GM10266 (cell line): ENCODE data around the gene MAP3K21.

Source experiments
- DNase-seq: peaks from one replicate; pipeline ENCODE4 v3.0.0; 2012; ENCODE audit errors: extremely low spot score
- CTCF ChIP-seq: IDR thresholded peaks from 2 replicates; pipeline ENCODE4 v1.5.1; 2012; ENCODE audit warnings: mild to moderate bottlenecking, low read depth; ENCODE audit not compliant: control insufficient read depth, insufficient read depth; ENCODE audit errors: missing control alignments

MAP3K21 gene

DNA sequence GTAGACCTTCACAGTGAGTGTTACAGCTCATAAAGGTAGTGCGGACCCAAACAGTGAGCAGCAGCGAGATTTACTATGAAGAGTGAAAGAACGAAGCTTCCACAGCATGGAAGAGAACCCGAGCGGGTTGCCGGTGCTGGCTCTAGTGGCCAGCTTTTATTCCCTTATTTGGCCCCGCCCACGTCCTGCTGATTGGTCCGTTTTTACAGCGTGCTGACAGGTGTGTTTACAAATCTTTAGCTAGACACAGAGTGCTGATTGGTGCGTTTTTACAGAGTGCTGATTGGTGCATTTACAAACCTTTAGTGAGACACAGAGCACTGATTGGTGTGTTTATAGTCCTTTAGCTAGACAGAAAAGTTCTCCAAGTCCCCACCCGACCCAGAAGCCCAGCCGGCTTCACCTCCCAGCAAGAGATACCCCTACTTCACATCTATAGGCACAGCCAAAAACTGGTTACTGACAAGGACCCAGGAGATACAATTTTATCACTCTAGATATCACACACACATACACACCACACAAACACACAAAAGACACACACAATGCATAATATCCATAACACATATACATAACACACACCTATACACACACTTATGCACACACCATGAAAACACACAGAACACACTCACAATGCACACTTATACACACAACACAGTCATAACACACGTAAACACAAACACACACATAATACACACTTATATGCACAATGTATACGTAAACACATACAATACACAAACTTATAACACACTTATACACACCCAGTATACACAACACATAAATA, 68.5 kb downstream of the MAP3K21 start:
- no peak for TF ChIP-seq CTCF
- no peak for DNase-seq

DNA sequence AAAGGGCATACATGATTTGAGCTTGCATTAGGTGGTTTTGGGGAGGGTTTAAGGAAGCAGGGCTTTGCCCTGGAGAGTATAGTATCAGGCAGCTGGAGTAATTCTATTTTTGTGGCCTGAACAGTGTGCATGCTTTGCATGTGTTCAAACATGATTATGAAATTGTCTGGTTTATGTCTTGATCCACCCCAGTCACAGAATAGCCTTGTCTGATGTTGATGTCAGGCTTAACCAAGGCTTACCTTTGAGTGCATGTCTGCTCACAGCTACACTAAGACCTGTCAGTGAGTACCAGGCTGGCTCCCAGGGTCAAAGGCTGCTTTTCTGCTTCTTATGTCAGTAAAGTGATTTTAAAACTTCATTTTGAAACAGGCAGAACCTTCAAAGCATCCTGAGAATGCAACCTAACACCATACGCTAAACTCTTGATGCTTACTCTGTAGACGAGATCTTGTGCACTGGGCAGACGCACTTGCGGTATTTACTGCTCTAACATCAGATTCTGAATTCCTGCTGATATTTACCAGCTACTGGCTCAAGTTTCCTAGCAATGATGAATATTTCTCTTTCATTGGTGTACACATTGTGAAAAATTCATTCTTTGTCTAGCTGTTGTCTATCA, 78.9 kb downstream of the MAP3K21 start:
- no peak for DNase-seq
- no peak for TF ChIP-seq CTCF

- no peak for TF ChIP-seq CTCF
- DNase-seq: peak; percentile 6
These were observed 79.6 kb downstream of the MAP3K21 start for GRCh38 chr1:233406994-233407631.

DNA sequence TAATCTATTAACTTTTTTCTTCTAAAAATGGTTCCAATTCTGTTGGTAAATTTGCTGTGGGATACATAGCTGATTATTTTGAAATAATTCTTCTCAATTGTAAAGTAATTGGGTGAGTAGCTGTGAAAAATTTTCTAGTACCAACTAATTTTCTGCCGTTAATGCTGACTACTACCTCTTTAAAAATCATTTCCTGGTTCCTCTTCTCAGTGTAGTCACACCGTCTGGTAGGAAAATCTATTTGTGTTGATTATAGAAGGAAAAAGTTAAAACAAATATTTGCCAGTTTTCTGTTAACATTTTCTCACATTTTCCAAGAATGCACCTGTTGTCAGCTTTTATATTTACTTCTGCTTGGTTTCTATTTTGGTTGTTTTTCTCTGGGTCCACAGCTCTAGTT, 82.0 kb downstream of the MAP3K21 start:
- no peak for TF ChIP-seq CTCF
- DNase-seq: no peak

DNA sequence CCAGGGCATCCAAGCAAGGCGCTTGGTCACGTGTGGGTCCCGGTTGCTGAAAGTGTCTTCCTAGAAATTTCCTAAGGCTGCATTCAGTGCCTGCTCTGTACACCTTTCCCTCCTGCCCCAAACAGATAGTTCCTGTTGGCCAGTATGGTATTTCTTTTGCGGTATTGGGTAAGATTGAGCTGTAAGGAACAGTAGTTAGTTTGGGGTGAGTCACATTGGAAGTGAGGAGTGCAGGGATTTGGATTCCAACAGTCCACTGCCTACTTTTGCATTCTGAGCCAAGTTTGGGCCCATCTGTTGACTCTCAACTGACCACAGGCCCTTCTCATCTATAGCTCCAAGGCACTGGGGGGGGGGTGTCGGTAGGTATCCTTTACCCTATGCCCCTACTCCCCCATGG, 83.4 kb downstream of the MAP3K21 start:
- DNase-seq: no peak
- TF ChIP-seq CTCF: no peak

GRCh38 chr1:233412812-233413211, 85.3 kb downstream of the MAP3K21 start:
- no peak for TF ChIP-seq CTCF
- no peak for DNase-seq

DNA sequence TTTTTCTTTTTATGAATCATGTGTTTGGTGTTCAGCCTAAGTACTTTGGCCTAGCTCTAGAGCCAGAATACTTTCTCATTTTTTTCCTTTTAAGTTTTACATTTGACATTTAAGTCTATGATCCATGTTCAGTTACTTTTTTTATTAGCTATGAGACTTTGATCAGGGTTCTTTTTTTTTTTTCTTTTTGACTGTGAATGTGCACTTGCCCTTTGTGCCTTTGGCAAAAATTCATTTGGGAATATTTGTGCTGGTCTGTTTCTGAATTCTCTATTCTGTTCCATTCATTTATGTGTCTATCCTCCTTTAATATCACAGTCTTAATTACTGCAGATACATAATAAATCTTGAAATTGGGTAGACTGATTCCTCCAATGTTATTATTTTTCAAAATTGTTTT, 93.8 kb downstream of the MAP3K21 start:
- no peak for TF ChIP-seq CTCF
- no peak for DNase-seq
